HG03432 (cell line): ENCODE data around the gene ATP5F1D.
A peak's percentile ranks its signal among the peaks of the same experiment; 100 is the strongest.

Experiments
- ATAC-seq: cut with Tn5 transposase; IDR thresholded peaks from one replicate; pipeline ENCODE4 v1.9.1; 2021; ENCODE audit warnings: mild to moderate bottlenecking, moderate library complexity; ENCODE audit not compliant: unreplicated experiment

Gene ATP5F1D

DNA sequence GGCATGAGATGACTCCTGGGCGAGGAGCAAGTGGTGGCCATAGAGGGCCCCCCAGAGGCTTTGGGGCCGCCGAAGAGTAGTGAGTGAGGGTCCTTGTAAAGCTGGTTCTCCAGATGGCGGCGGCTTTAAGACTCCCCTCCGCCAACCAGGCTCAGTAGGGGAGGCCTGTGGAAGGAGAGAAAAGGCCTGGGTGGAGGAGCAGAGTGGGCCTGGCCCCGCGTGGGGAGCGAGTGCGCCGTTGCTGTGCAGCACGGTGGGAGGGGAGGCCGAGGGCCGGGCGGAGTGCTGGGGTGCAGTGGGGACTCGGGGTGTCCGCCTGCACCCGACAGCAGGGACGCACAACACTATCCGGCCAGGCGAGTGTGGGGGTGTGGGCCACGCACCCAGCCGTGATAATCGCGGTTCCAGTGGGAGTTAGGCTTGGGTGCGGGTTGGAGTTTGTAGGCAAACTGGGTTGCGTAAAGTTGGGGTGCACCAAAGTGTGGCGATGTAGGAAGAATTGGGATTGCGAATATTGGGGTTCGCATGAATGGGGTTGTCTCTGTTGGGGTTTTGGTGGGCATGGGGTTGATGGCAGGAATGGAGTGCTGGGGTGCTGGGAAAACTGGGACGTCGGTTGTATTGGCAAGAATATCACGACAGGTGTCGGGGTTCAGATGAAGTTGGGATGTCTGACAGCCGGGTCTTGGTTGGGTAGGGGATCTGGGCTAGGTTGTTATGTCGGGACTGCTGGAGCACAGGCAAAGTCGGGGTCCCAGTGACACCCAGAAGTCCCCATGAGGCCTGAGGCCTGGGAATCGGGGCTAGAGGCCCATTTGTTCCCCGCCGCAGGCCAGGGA lies 26.9 kb downstream of the ATP5F1D start:
- ATAC-seq: no peak

GRCh38 chr19:1269065-1269477 lies 27.5 kb downstream of the ATP5F1D start, which contains the start of gene CIRBP:
TSS of gene CIRBP (plus strand) at chr19:1269332. CDS start at chr19:1270934, 1,602 bp downstream.
- ATAC-seq: peak; percentile 54

DNA sequence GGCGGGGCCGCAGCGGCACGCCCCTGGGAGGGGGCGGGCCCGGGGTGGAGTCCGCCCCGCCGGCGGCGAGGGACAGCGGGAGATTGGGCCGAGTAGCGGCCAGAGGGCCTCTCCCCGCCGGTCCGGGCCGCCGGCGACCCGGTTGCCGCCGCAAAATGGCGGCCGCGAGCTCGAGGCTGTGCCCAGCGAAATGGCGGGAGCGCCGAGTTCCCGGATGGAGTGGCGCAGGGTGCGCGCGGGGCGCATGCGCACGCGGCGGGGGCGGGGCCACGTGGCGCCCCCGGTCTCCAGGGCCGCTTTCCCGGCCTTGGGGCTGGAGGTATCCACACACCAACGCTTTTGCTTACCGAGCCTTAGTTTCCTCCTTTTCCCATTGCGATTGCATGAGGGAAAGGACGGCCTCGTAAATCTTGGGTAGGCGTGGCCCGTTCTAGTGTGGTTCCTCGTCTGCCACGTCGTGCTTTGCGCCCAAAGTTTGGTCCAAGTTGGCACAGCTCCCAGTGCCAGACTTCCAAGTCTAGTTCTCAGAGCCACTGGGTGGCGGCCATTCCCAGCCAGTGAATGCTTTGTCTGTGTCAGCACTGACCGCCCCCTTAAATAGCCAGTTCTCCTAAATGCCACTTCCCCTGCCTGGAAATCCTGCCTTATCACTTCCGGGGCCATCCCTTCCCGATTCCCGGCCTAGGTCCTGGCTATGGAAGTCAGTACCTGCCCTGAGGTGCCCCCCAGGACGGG lies 28.1 kb downstream of the ATP5F1D start:
- ATAC-seq: peak; percentile 25

DNA sequence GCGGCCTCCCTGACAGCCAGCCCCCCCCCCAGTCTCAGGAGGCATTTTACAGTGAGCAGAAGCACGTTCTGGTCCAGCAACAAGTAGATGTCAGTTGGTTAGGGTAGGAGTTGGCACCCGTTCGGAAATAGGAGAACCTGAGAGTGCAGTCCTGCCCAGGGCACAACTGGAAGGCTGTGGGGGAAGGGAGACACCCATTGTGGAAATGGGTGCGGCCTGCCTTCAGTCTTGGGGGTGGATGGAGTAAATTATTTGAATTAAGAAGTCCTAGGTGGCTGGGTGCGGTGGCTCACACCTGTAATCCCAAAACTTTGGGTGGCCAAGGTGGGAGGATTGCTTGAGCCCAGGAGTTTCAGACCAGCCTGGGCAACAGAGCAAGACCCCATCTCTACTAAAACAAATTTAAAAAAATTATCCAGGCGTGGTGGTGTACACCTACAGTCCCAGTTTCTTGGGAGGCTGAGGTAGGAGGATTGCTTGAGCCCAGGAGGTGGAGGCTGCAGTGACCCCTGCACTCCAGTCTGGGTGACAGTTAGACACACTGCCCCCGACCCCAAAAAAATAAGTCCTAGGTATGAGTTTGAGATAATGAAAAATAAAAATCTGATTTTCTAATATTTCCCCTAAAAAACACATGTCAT lies 28.8 kb downstream of the ATP5F1D start:
- no peak for ATAC-seq

GRCh38 chr19:1270854-1271527 lies 29.4 kb downstream of the ATP5F1D start:
- ATAC-seq: no peak

GRCh38 chr19:1271528-1272422 lies 30.2 kb downstream of the ATP5F1D start:
- no peak for ATAC-seq

DNA sequence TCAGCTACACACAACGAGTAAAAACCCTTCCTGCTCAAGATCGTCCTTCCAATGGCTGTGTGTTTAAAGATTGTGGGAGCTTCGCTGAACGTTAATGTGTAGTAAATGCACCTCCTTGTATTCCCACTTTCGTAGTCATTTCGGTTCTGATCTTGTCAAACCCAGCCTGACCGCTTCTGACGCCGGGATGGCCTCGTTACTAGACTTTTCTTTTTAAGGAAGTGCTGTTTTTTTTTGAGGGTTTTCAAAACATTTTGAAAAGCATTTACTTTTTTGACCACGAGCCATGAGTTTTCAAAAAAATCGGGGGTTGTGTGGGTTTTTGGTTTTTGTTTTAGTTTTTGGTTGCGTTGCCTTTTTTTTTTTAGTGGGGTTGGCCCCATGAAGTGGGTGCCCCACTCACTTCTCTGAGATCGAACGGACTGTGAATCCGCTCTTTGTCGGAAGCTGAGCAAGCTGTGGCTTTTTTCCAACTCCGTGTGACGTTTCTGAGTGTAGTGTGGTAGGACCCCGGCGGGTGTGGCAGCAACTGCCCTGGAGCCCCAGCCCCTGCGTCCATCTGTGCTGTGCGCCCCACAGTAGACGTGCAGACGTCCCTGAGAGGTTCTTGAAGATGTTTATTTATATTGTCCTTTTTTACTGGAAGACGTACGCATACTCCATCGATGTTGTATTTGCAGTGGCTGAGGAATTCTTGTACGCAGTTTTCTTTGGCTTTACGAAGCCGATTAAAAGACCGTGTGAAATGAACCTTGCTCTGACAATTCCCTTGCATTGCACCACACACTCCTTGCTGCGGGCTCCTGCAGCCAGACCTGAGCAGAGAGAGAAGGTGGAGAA lies 31.1 kb downstream of the ATP5F1D start:
- no peak for ATAC-seq

DNA sequence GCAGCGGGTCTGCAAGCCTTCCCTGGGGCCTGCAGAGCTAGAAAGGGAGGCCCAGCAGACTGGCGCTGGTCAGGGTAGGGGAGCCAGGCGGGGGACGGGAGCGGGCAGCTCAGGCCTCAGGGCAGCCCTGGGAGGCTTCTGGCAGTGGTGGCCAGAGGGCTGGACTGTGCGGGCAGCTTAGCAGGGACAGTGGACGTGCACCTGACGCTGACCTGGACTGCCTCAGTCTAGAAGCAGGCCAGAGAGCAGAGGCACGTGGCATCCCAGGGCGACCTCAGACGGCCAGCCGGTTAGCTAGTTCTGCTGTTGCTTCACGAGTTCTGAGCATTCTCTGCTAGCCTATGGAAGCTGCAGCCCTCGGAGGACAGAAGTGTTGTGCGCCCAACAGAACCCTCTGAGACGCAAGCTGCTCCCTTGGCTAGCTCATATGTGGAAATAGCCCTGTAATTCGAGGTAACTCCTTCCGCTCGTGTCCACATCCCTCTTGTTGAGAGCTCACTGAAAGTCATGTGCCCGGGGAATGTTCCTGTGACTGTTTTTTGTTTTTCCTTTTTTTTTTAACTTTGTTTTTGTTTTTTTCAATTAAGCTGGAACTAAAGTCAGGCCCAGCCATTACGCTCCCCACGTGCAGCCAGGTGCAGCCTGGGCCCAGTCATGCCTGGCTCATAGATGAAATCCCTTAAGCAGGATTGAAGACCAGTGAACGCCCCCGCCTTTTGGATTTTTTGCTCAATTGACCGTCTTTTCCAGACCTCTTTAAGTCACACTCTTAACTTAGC lies 31.9 kb downstream of the ATP5F1D start:
- ATAC-seq: no peak

GRCh38 chr19:1274081-1274851 lies 32.7 kb downstream of the ATP5F1D start:
- ATAC-seq: no peak

- ATAC-seq: no peak
Measured at GRCh38 chr19:1274852-1275259, 33.3 kb downstream of the ATP5F1D start.

DNA sequence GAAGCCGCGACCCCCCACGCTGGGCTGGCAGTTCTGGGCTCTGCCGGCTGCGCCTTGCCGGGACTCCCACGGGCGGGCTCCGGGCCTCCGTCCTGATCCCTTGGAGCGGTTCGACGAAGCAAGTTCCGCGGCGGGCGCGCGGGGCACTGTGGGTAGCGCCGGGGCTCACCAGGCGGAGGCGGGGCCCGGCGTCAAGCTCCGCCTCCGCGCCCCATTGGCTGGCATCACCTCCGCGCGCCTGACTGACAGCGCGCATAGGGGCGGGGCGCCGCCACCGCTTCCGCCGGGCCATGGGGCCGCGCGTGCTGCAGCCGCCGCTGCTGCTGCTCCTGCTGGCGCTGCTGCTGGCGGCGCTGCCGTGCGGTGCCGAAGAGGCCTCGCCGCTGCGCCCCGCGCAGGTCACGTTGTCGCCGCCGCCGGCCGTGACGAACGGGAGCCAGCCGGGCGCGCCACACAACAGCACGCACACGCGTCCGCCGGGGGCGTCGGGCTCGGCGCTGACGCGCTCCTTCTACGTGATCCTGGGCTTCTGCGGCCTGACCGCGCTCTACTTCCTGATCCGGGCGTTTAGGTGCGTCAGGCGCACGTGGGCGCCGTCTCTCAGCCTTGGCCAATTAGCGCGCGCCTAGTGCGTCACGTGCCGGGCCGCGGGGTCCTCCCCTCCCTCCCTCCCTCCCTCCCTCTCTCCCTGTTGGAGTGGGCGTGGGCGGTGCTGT lies 33.9 kb downstream of the ATP5F1D start, which contains the start of gene FAM174C:
TSS of gene FAM174C (plus strand) at position 271 of the 716 bp plus-strand sequence. CDS start at position 291, 20 bp downstream.
- ATAC-seq: peak; percentile 77

- ATAC-seq: no peak
Measured at GRCh38 chr19:1275976-1276627, 34.6 kb downstream of the ATP5F1D start.

DNA sequence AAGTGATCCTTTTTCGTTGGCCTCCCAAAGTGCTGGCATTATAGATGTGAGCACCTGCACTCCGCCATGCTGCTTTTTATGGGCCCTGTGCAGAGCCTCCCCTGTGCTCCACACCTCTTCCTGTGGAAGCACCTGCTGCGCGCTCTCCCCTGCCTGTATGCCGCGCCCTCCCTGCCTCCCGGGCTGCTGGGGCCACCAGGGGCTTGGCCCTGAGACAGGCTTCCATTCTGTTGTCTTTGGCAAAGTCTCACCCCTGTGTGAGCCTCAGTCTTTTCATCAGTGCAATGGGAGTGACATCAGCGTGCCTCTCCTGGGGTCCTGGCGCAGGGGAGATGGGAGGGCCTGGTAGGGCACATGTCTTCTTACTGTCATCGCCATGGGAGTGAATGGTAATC lies 35.1 kb downstream of the ATP5F1D start:
- no peak for ATAC-seq

DNA sequence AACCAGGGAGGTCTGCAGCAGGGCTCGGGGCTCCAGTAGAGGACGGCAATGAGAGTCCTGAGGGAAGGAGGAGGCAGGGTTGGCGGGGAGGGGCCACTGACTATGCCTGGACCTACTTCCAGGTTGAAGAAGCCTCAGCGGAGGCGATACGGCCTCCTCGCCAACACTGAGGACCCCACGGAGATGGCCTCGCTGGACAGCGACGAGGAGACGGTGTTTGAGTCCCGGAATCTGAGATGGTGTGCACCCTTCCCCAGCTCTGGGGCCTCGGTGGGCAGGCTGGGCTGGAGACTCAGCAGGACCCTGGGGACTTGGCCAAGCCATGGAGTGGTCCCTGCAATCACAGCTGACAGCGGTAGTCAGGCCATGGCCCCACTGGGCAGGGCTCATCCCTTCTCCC lies 35.5 kb downstream of the ATP5F1D start:
- no peak for ATAC-seq

DNA sequence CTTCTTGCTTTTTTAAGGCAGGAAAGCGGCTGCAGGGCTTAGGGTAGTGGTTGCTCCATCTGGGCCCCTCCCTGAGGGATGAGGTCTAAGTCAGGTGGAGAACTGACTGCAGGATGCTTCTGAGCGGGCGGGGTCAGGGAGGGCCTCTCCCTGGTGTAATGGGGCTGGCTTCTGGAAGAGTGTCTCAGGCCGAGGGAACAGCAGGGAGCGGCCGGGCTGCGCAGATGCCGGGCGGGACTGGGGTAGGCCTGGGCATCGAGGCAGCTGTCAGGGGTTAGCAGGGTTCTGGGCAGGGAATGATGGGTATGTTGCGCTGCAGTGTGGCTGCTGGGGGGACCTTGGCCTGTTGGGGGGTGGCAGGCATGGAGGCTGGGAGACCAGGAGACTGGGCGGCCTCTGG lies 36.5 kb downstream of the ATP5F1D start:
- no peak for ATAC-seq
